AG10803 (cell line): Measurements from ENCODE around the gene CDSN.

Experiments used
- DNase-seq: peaks from one replicate; pipeline ENCODE4 v3.0.0; 2010; ENCODE audit warnings: low read depth
- H3K4me3 ChIP-seq: 2 replicates; pipeline ENCODE4 v1.5.1; 2011; ENCODE audit warnings: mild to moderate bottlenecking, low read length, control low read depth
- TF ChIP-seq, protein P1 (sequence below): conservative IDR thresholded peaks from 2 replicates; pipeline ENCODE4 v1.5.1; 2011; ENCODE audit warnings: mild to moderate bottlenecking, low read length, control low read depth, inconsistent platforms

CDSN gene

DNA sequence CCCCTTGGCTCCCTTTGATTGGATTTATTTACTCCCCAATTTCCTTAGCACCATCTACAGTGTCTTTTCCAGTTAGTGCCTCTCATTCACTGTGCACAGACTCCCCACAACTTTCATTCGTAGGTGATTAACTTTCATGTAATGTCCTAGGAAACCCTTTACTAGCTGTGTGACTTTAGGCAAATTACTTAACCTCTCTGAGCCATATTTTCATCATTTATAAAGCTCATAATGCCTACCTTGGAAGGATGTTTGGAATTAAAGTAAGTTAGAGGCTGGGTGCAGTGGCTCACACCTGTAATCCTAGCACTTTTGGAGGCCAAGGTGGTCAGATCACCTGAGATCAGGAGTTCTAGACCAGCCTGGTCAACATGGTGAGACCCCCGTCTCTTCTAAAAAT lies 28.0 kb downstream of the CDSN start:
- no peak for DNase-seq
- TF ChIP-seq, protein P1, sequence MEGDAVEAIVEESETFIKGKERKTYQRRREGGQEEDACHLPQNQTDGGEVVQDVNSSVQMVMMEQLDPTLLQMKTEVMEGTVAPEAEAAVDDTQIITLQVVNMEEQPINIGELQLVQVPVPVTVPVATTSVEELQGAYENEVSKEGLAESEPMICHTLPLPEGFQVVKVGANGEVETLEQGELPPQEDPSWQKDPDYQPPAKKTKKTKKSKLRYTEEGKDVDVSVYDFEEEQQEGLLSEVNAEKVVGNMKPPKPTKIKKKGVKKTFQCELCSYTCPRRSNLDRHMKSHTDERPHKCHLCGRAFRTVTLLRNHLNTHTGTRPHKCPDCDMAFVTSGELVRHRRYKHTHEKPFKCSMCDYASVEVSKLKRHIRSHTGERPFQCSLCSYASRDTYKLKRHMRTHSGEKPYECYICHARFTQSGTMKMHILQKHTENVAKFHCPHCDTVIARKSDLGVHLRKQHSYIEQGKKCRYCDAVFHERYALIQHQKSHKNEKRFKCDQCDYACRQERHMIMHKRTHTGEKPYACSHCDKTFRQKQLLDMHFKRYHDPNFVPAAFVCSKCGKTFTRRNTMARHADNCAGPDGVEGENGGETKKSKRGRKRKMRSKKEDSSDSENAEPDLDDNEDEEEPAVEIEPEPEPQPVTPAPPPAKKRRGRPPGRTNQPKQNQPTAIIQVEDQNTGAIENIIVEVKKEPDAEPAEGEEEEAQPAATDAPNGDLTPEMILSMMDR = no peak
- H3K4me3 ChIP-seq = no peak overlapping the region

DNA sequence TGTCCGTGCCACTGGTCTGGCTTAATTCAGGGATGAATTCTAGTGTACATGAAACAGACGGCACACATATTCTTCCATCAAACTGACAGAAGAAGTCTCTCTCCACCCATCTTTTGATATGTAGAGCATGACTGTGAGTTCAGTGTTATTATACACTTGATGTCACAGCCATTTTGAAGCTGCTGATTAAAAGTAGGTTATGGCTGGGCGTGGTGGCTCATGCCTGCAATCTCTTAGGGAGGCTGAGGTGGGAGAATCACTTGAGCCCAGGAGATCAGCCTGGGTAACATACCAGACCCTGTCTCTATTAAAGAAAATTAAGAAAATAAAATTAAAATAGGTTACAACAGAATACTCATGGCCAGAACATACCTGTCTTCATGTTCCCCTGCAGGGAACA lies 28.6 kb downstream of the CDSN start:
- DNase-seq = no peak
- TF ChIP-seq, protein P1 = no peak
- H3K4me3 ChIP-seq = no peak overlapping the region

DNA sequence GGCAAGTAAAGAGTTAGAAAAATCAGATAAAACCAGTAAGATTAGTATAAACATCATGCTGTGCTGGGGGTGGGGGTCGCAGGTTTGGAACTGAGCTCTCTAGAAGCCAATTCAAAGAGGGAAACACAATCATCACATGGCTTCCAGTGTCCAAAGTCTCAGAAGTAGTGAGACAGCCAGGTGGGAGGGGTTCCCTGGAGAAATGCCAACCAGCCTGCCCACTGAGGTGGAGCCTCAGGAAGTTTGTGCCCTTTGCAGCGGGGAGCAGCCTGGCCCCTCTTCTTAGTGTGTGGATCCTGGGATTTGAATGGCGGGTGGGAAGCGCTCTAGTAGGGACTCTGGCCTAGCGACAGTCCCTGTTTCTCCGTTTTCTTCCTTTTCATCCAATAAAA lies 29.3 kb downstream of the CDSN start:
- TF ChIP-seq, protein P1 = no peak
- H3K4me3 ChIP-seq = no peak overlapping the region
- no peak for DNase-seq

DNA sequence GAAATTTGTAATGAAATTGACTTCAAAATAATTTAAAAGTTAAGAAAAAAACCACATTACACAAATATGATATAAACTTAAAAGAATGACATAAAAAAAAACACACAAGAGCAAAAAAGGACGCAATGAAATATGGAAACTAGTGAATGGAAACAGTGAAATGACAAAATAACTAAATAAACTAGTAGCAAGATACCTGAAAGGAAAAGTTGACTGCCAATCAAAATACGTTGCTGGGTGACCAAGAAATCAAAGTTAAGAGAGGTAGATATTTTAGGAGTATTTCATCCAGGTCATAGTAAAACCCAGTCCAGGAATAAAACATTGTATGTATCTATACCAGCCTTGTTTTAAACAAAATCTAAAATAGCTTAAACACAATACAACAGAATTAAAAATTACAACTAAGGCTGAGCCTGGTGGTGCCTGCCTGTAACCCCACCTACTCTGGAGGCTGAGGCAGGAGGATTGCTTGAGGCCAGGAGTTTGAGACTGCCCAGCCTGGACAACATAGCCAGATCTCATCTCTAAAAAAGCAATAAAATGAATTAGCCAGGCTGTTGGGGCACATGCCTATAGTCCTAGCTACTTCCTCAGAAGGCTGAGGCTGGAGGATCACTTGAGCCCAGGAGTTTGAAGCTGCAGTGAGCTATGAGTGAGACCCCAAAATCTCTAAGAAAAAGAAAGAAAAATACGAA lies 29.8 kb downstream of the CDSN start:
- TF ChIP-seq, protein P1 = no peak
- DNase-seq = no peak
- H3K4me3 ChIP-seq = no peak overlapping the region

DNA sequence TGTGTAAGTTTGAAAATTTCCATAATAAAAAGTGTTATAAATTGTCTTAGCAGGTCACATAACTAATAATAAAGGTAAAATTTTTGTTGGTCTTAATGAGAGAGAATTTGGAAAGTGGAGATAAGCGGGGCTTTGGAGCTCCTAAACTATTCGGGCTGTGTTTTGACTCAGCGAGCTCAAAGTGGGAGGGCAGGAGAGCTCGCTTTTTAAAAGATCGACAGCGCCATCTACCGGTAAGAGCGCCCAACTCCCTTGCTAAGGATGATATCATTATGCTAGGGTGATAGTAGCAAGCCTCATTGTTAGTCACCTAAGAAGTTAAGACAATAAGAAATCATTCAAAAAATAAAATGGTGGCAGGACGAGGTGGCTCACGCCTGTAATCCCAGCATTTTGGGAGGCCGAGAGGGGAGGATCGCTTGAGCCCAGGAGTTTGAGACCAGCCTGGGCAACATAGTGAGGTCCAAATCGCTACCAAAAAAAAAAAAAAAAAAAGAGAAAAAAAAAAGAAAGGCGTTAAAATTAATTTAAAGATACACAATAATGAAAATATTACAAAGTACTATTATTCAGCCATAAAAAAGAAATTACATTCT lies 32.7 kb downstream of the CDSN start:
- no peak overlapping the region for H3K4me3 ChIP-seq
- peak; percentile 81 for DNase-seq
- TF ChIP-seq, protein P1 = peak; percentile 78

DNA sequence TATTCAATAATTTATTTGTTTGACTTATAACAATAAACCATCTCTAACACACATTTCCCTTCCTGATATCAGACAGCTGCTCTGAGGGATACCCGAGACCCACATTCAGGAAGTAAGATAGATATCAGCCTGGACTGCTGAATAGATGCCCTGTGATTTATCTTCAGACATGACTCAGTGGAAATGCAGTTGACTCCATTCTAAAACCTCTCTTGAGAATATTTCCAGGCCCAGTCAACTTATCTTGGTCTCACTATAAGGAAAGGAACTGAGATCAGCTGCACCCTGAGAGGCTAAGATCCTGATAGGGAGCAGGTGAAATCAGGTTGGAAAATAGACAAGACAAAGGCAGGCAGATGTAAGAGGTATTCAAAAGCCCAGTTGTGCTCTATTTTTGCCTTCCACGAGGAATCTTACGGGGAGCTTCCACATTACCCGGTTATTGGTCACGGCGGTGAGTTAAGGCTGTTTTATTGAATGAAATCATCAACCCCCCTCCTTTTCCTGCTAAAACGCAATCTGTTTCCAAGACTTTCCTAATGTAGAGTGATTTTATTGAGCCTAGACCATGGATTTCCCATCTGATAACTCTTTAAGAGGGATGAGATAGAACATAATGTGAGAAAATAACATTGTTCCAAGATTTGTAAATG lies 33.3 kb downstream of the CDSN start:
- H3K4me3 ChIP-seq = no peak overlapping the region
- peak; percentile 49 for DNase-seq
- TF ChIP-seq, protein P1 = no peak
